K562 (cell line): ENCODE measurements around the gene SLC37A3. TPM values are rescaled to one million over a fixed set of nuclear protein-coding genes. Genes with fewer than 3 reads are reported as not detected.

Experiments
- ATAC-seq: fragments of 200-7000 bp; cut with Tn5 transposase; 3 replicates; pipeline ENCODE4 v1.9.1; 2020; ENCODE audit warnings: moderate library complexity
- BruUV-seq: library from RNA; stranded (reverse); fragments of 400-500 nt; replicated peaks from 2 replicates; lab custom pipeline; 2021; lab: Mats Ljungman, UMichigan
- CTCF ChIA-PET: fragments of 300-600 bp; formaldehyde crosslinking; extraction: SDS; loops from one replicate; lab custom pipeline; 2021; ENCODE audit warnings: low intra/inter-chr PET ratio; lab: Yijun Ruan, JAX
- POLR2A ChIA-PET: fragments of 300-600, 350-650 bp; sonication (Branson Sonifier 250); formaldehyde crosslinking; extraction: SDS; loops from one replicate; lab custom pipeline; 2021; ENCODE audit warnings: antibody characterized with exemption, inconsistent platforms; lab: Yijun Ruan, JAX
- DNase-seq, 4 experiments: peaks; one replicate each; pipeline versions ENCODE4 v3.0.0 to v3.0.0-alpha.2; 2011 to 2018; ENCODE audit warnings: low spot score in 3 of 4, mixed read lengths in 3 of 4; ENCODE audit errors: extremely low read depth in 1 of 4
- FAIRE-seq: peaks from 2 replicates; lab custom pipeline; 2011; peaks lifted over from hg19 to GRCh38; lab: Jason Lieb, UNC
- H2AFZ ChIP-seq: 2 replicates; pipeline ENCODE4 v1.6.0; 2011; ENCODE audit warnings: low read depth, low read length, control low read depth, inconsistent platforms
- H3K27ac ChIP-seq: fragments of 200-600 bp; 3 replicates; pipeline ENCODE4 v1.8.0; 2011; ENCODE audit warnings: low read depth, mild to moderate bottlenecking, control low read depth, inconsistent platforms, low read length, moderate library complexity, mixed read lengths; ENCODE audit errors: extremely low read depth
- H3K27me3 ChIP-seq, 2 experiments: fragments of 300-600 bp in 1 of 2; 2 replicates in 1 of 2; 3 replicates in 1 of 2; pipeline versions ENCODE4 v1.6.0 to v1.8.0; 2011; ENCODE audit warnings: inconsistent platforms in 2 of 2, low read length in 2 of 2, mild to moderate bottlenecking in 1 of 2, mixed read lengths in 1 of 2, moderate library complexity in 1 of 2; ENCODE audit not compliant: control insufficient read depth in 2 of 2, insufficient read depth in 2 of 2
- H3K36me3 ChIP-seq: fragments of 300-600 bp; 3 replicates; pipeline ENCODE4 v1.8.0; 2011; ENCODE audit warnings: mild to moderate bottlenecking, low read length, inconsistent platforms; ENCODE audit not compliant: control insufficient read depth, insufficient read depth
- H3K4me1 ChIP-seq, 2 experiments: fragments of 200-600 bp in 1 of 2; replicated peaks in 1 of 2; 2 replicates in 1 of 2; 3 replicates in 1 of 2; pipeline versions ENCODE4 v1.5.1 to v1.8.0; 2011; ENCODE audit warnings: inconsistent platforms in 2 of 2, low read length in 2 of 2, mild to moderate bottlenecking in 1 of 2, mixed read lengths in 1 of 2, moderate library complexity in 1 of 2; ENCODE audit not compliant: control insufficient read depth in 2 of 2, insufficient read depth in 2 of 2
- H3K4me2 ChIP-seq: 2 replicates; pipeline ENCODE4 v1.6.1; 2011; ENCODE audit warnings: low read length, control low read depth, inconsistent platforms, mixed read lengths; ENCODE audit not compliant: insufficient read depth
- H3K4me3 ChIP-seq: fragments of 200-600 bp; sonication (generic), shearing (Covaris generic); 2 replicates; pipeline ENCODE4 v1.5.1; 2016; ENCODE audit warnings: control low read depth, inconsistent platforms
- H3K79me2 ChIP-seq: fragments of 200-600 bp; 3 replicates; pipeline ENCODE4 v1.8.0; 2011; ENCODE audit warnings: low read length, inconsistent platforms; ENCODE audit not compliant: control insufficient read depth, insufficient read depth
- H3K9ac ChIP-seq, 2 experiments: 2 replicates each; pipeline versions ENCODE4 v1.6.0 to v1.6.1; 2011; ENCODE audit warnings: low read depth in 2 of 2, low read length in 2 of 2, control low read depth in 1 of 2, inconsistent platforms in 1 of 2, mild to moderate bottlenecking in 1 of 2, mixed read lengths in 1 of 2; ENCODE audit not compliant: insufficient read depth in 1 of 2
- H3K9me1 ChIP-seq: one replicate; pipeline ENCODE4 v1.6.0; 2011; ENCODE audit warnings: inconsistent platforms, mild to moderate bottlenecking, low read length, moderate library complexity; ENCODE audit not compliant: control insufficient read depth, insufficient read depth
- H3K9me3 ChIP-seq: replicated peaks from 2 replicates; pipeline ENCODE4 v1.5.1; 2011; ENCODE audit warnings: low read depth, low read length, inconsistent platforms; ENCODE audit not compliant: control insufficient read depth, insufficient read depth
- H4K20me1 ChIP-seq: replicated peaks from 2 replicates; pipeline ENCODE4 v1.6.1; 2011; ENCODE audit warnings: low read length, inconsistent platforms, mixed read lengths; ENCODE audit not compliant: control insufficient read depth, insufficient read depth
- BHLHE40 ChIP-seq: IDR thresholded peaks from 2 replicates; pipeline ENCODE4 v1.6.1; 2011; ENCODE audit warnings: low read length, improper control_type of control experiment
- GTF2B ChIP-seq: IDR thresholded peaks from 2 replicates; pipeline ENCODE4 v1.6.1; 2011; ENCODE audit not compliant: insufficient read length; ENCODE audit errors: extremely low read depth
- PRDM10 ChIP-seq: fragments of 450-650 bp; IDR thresholded peaks from 2 replicates; pipeline ENCODE4 v1.6.1; 2018; ENCODE audit not compliant: partially characterized antibody
- PRPF4 ChIP-seq: fragments of 200-400 bp; formaldehyde crosslinking; IDR thresholded peaks from one replicate; pipeline ENCODE4 v1.6.1; 2017; ENCODE audit warnings: low read length, low read depth, mild to moderate bottlenecking; ENCODE audit not compliant: insufficient read depth, poor library complexity, severe bottlenecking
- RNF219 ChIP-seq: fragments of 250-450 bp; sonication (Bioruptor Pico); IDR thresholded peaks from 2 replicates; pipeline ENCODE4 v1.5.0; 2022; ENCODE audit warnings: mild to moderate bottlenecking
- SNAPC5 ChIP-seq: fragments of 250-450 bp; sonication (Bioruptor Pico); IDR thresholded peaks from 2 replicates; pipeline ENCODE4 v1.8.0; 2021; ENCODE audit warnings: moderate library complexity, mild to moderate bottlenecking, inconsistent platforms
- SNRNP70 ChIP-seq: fragments of 200-400 bp; formaldehyde crosslinking; optimal IDR thresholded peaks from 2 replicates; pipeline ENCODE3; 2017; ENCODE audit warnings: low read depth, low read length
- XRCC5 ChIP-seq: fragments of 200-400 bp; formaldehyde crosslinking; IDR thresholded peaks from 2 replicates; pipeline ENCODE4 v1.6.1; 2017; ENCODE audit warnings: low read depth, mild to moderate bottlenecking, low read length
- ZNF280B ChIP-seq: fragments of 250-450 bp; sonication (Bioruptor Pico); IDR thresholded peaks from 2 replicates; pipeline ENCODE4 v1.5.1; 2021; ENCODE audit warnings: mild to moderate bottlenecking
- WGBS: fragments of 100-300 bp; shearing (Covaris generic); methylation state at CpG from one replicate; pipeline ENCODE4 v1.1.6; 2016; ENCODE audit warnings: low coverage, mixed read lengths; ENCODE audit not compliant: insufficient coverage; ENCODE audit errors: missing lambda C conversion rate; 5-methylcytosine and 5-hydroxymethylcytosine counted together
- in situ Hi-C: fragments of 300-500 bp; cut with MboI; formaldehyde crosslinking; loops from 4 replicates; pipeline ENCODE4 v1.15.0; 2018; ENCODE audit warnings: inconsistent platforms, mixed read lengths
- intact Hi-C: fragments of 100-400 bp; cut with micrococcal nuclease; formaldehyde crosslinking; loops from 2 replicates; pipeline ENCODE4 v1.14.2; 2022
- polyA plus RNA-seq, 8 experiments: library from polyadenylated mRNA; depleted of rRNA in 4 of 8; stranded (reverse) in 5 of 8; unstranded in 3 of 8; fragments of >200 nt; fragmentation: Nextera tagmentation in 2 of 8; fragmentation: Illumina TruSeq in 1 of 8; extraction: Ambion mirVana in 2 of 8; extraction: Trizol in 1 of 8; gene quantifications; 2 replicates each; pipeline versions ENCODE4 v1.2.1 to v1.2.3, GENCODE V29; 2011 to 2014; ENCODE audit warnings: inconsistent platforms in 1 of 8, missing spikeins in 1 of 8
- total RNA-seq, 7 experiments: library from RNA; depleted of rRNA in 6 of 7; stranded (reverse); fragments of >200 nt in 6 of 7; fragmentation: Illumina TruSeq in 2 of 7; extraction: Trizol in 2 of 7; gene quantifications; 2 replicates each; pipeline versions ENCODE4 v1.2.1 to v1.2.3, GENCODE V29; 2011 to 2021; ENCODE audit warnings: low replicate concordance in 1 of 7

Gene SLC37A3
- total and polyA plus RNA-seq, 9 of the 15 experiments (the other 6 are each of a cell fraction or from before 2014, with no cell fraction given): 11.7 to 59.1 (median 26.8) TPM

GRCh38 chr7:140333223-140333622, 65.1 kb downstream of the SLC37A3 start:
- Histone ChIP-seq H3K79me2 (no peaks in the 10 kb centered on the region), H3K27ac (no peak overlapping the region), H2AFZ (no peak overlapping the region), H3K9me1 (peaks cover 2% of the 10 kb centered on the region), H4K20me1 (no peaks in the 10 kb centered on the region), H3K4me3 (no peak overlapping the region), H3K27me3 (no peaks in the 10 kb centered on the region), H3K36me3 (peaks cover 28% of the 10 kb centered on the region), H3K9ac (no peak overlapping the region), H3K4me2 (no peak overlapping the region), H3K9me3 (no peaks in the 10 kb centered on the region), H3K4me1 (0 out of 5 replicates have a peak, but pooled peaks cover 0 to 3% of the 10 kb centered on the region in 2 experiments)
- in situ Hi-C loops (no loop called here), intact Hi-C loops (no loop called here)
- ChIA-PET CTCF (no interaction called here), POLR2A (interaction anchor here (0.6 kb wide), 1 partner anchor 312 kb away, joined by 3 read pairs; no protein-coding TSS in a partner anchor)
- 73% methylated on average over 10 of the region's 10 CpGs for WGBS
- DNase-seq (no peak), ATAC-seq (no peak), FAIRE-seq (no peak)
- TF ChIP-seq PRDM10 (no peak), PRPF4 (no peak), BHLHE40 (no peak), XRCC5 (no peak), GTF2B (no peak), RNF219 (CRISPR knock-in tag) (no peak), ZNF280B (no peak), SNRNP70 (no peak), SNAPC5 (CRISPR knock-in tag) (no peak)
- BruUV-seq: no TSS peak
